ENCODE results near the gene MZF1.

DNA sequence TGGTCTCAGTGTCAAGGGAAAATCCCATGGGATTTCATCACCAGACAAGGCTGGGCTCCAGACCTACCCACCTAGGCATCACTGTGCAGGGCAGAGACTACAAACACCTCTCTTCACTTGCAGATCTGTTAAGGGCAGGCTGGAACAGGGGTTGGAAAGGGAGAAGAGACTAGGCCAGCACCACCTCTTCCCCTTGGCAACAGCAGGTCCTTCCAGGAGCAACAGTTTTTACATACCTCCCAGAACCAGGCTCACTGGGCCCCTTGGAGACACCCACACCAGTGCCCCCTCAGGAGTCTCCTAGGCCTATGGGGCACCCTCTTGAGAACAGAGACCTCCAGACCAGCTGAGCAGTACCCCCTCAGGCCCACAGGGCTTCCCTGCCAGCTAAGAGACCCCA lies 12.2 kb downstream of the MZF1 start:
- TF ChIP-seq, protein P1, sequence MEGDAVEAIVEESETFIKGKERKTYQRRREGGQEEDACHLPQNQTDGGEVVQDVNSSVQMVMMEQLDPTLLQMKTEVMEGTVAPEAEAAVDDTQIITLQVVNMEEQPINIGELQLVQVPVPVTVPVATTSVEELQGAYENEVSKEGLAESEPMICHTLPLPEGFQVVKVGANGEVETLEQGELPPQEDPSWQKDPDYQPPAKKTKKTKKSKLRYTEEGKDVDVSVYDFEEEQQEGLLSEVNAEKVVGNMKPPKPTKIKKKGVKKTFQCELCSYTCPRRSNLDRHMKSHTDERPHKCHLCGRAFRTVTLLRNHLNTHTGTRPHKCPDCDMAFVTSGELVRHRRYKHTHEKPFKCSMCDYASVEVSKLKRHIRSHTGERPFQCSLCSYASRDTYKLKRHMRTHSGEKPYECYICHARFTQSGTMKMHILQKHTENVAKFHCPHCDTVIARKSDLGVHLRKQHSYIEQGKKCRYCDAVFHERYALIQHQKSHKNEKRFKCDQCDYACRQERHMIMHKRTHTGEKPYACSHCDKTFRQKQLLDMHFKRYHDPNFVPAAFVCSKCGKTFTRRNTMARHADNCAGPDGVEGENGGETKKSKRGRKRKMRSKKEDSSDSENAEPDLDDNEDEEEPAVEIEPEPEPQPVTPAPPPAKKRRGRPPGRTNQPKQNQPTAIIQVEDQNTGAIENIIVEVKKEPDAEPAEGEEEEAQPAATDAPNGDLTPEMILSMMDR (conservative IDR thresholded peaks at IDR 0.05), result no peak
- TF ChIP-seq ZFX (IDR thresholded peaks at IDR 0.05), result no peak

All from C4-2B (cell line).